NB4 (cell line): ENCODE results near the gene ATOH8.

Experiments used
- MYC ChIP-seq: IDR thresholded peaks from 2 replicates; pipeline ENCODE4 v1.6.1; 2011; ENCODE audit warnings: low read depth, low read length
- POLR2A ChIP-seq: IDR thresholded peaks from 2 replicates; pipeline ENCODE4 v1.6.1; 2011; ENCODE audit warnings: mild to moderate bottlenecking; ENCODE audit not compliant: insufficient read length; ENCODE audit errors: extremely low read depth
- TF ChIP-seq, protein P1 (sequence below): IDR thresholded peaks from one replicate; pipeline ENCODE4 v1.5.1; 2012; ENCODE audit warnings: low read depth, low read length
- TF ChIP-seq, protein P2 (sequence below): IDR thresholded peaks from 2 replicates; pipeline ENCODE4 v1.6.1; 2011; ENCODE audit warnings: low read depth, low read length

DNA sequence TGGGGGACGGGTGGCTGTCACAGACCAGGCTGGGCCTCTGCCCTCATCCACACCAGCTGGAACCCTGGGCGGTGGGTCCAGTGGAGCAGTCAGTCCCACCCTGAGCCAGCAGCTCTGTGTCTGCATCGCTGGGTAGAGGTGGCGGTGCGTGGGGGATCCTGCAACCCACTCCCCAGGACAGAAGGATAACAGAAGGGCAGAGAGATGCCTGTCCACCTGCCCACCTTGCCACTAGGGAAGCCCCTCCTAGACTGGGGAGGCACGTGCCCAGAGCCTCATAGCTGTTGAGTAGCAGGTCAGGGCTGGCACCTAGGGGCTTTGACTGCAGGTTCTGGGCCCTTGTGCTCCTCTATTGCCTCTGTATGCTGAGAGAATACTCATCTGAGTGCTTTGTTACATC is 2.4 kb downstream of the ATOH8 start:
- TF ChIP-seq, protein P1, sequence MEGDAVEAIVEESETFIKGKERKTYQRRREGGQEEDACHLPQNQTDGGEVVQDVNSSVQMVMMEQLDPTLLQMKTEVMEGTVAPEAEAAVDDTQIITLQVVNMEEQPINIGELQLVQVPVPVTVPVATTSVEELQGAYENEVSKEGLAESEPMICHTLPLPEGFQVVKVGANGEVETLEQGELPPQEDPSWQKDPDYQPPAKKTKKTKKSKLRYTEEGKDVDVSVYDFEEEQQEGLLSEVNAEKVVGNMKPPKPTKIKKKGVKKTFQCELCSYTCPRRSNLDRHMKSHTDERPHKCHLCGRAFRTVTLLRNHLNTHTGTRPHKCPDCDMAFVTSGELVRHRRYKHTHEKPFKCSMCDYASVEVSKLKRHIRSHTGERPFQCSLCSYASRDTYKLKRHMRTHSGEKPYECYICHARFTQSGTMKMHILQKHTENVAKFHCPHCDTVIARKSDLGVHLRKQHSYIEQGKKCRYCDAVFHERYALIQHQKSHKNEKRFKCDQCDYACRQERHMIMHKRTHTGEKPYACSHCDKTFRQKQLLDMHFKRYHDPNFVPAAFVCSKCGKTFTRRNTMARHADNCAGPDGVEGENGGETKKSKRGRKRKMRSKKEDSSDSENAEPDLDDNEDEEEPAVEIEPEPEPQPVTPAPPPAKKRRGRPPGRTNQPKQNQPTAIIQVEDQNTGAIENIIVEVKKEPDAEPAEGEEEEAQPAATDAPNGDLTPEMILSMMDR: no peak
- TF ChIP-seq POLR2A: no peak
- TF ChIP-seq, protein P2, sequence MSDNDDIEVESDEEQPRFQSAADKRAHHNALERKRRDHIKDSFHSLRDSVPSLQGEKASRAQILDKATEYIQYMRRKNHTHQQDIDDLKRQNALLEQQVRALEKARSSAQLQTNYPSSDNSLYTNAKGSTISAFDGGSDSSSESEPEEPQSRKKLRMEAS: no peak
- no peak for TF ChIP-seq MYC
